Gastrocnemius medialis (tissue), 4 donors: ENCODE data around the gene GDI1.

Source experiments
- POLR2A ChIP-seq, 2 donors: fragments of 450-650 bp; IDR thresholded peaks; one replicate each; pipeline ENCODE4 v1.6.1; 2017; ENCODE audit warnings: antibody characterized with exemption in 2 of 2, mild to moderate bottlenecking in 2 of 2, moderate library complexity in 2 of 2
- TF ChIP-seq, protein P1 (sequence below), 5 experiments: fragments of 450-650 bp in 3 of 5; fragments of 200-600 bp in 2 of 5; sonication (generic) in 2 of 5; IDR thresholded peaks in 4 of 5; conservative IDR thresholded peaks in 1 of 5; 1 replicate in 4 of 5; 2 replicates in 1 of 5; pipeline ENCODE4 v1.5.1; 2016 to 2019; ENCODE audit warnings: antibody characterized with exemption in 5 of 5, mild to moderate bottlenecking in 3 of 5, moderate library complexity in 3 of 5

DNA sequence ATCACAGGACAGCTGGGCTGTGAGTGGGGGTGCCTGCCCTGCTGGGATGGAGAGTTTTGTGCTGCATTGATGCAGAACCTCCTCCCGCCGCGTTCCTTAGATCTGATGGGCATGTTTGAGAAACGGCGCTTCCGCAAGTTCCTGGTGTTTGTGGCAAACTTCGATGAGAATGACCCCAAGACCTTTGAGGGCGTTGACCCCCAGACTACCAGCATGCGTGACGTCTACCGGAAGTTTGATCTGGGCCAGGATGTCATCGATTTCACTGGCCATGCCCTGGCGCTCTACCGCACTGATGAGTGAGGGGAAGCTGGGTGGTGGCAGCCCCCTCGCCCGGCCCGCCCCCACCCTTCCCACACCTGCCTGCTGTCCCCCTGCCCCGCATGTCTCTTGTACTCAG lies 2.9 kb downstream of the GDI1 start:
- TF ChIP-seq POLR2A (IDR thresholded peaks at IDR 0.05) = no peak
- TF ChIP-seq, protein P1, sequence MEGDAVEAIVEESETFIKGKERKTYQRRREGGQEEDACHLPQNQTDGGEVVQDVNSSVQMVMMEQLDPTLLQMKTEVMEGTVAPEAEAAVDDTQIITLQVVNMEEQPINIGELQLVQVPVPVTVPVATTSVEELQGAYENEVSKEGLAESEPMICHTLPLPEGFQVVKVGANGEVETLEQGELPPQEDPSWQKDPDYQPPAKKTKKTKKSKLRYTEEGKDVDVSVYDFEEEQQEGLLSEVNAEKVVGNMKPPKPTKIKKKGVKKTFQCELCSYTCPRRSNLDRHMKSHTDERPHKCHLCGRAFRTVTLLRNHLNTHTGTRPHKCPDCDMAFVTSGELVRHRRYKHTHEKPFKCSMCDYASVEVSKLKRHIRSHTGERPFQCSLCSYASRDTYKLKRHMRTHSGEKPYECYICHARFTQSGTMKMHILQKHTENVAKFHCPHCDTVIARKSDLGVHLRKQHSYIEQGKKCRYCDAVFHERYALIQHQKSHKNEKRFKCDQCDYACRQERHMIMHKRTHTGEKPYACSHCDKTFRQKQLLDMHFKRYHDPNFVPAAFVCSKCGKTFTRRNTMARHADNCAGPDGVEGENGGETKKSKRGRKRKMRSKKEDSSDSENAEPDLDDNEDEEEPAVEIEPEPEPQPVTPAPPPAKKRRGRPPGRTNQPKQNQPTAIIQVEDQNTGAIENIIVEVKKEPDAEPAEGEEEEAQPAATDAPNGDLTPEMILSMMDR (IDR thresholded peaks at IDR 0.05 in 4 of 5, conservative IDR thresholded peaks at IDR 0.05 in 1 of 5) = no peak
